A673 (cell line): Measurements from ENCODE around the gene DHDH.

Experiments
- CTCF ChIP-seq: fragments of 300-800, 200-600 bp; sonication (generic); conservative IDR thresholded peaks from 2 replicates; pipeline ENCODE4 v1.5.1; 2017; ENCODE audit warnings: low read depth, mild to moderate bottlenecking, antibody characterized with exemption, low read length, moderate library complexity, mixed read lengths
- EZH2 ChIP-seq: fragments of 200-600 bp; sonication (generic); IDR thresholded peaks from 2 replicates; pipeline ENCODE4 v1.6.1; 2017; ENCODE audit warnings: borderline replicate concordance, low read depth, mild to moderate bottlenecking, mixed read lengths, antibody characterized with exemption, low read length; ENCODE audit not compliant: poor library complexity, severe bottlenecking

GRCh38 chr19:48968179-48968661 lies 34.7 kb downstream of the DHDH start:
- no peak for TF ChIP-seq CTCF
- no peak for TF ChIP-seq EZH2
